CD4-positive, alpha-beta memory T cell (primary cell): ENCODE results near the gene CST6. TPM values are rescaled to one million over a fixed set of nuclear protein-coding genes. Genes with fewer than 3 reads are reported as not detected.
A peak's percentile ranks its signal among the peaks of the same experiment; 100 is the strongest.

Experiments
- CTCF ChIA-PET: fragments of 350-600 bp; sonication (Branson Sonifier 250); formaldehyde crosslinking; loops from one replicate; lab custom pipeline; 2021; ENCODE audit warnings: inconsistent platforms; ENCODE audit not compliant: partially characterized antibody; lab: Charles Lee
- POLR2A ChIA-PET: fragments of 350-600 bp; sonication (Branson Sonifier 250); formaldehyde crosslinking; loops from one replicate; lab custom pipeline; 2021; ENCODE audit not compliant: partially characterized antibody; lab: Charles Lee
- DNase-seq, 5 donors: peaks; one replicate each; pipeline versions ENCODE4 v3.0.0 to v3.0.0-alpha.2; 2020 to 2022; ENCODE audit warnings: mixed read lengths in 1 of 5
- H3K27ac ChIP-seq: one replicate; pipeline ENCODE4 v1.7.0; 2013; ENCODE audit warnings: low read depth, low read length
- H3K27me3 ChIP-seq: 2 replicates; pipeline ENCODE4 v1.7.0; 2013; ENCODE audit warnings: mild to moderate bottlenecking, low read length, moderate library complexity; ENCODE audit not compliant: insufficient read depth
- H3K36me3 ChIP-seq: 2 replicates; pipeline ENCODE4 v1.7.0; 2013; ENCODE audit warnings: mild to moderate bottlenecking, low read length, moderate library complexity; ENCODE audit not compliant: insufficient read depth
- H3K4me1 ChIP-seq: 2 replicates; pipeline ENCODE4 v1.7.0; 2013; ENCODE audit warnings: mild to moderate bottlenecking, low read length, moderate library complexity; ENCODE audit not compliant: insufficient read depth
- H3K4me3 ChIP-seq, 2 donors: one replicate each; pipeline ENCODE4 v1.7.0; 2013; ENCODE audit warnings: low read length in 2 of 2, mild to moderate bottlenecking in 1 of 2
- H3K9me3 ChIP-seq, 2 donors: one replicate each; pipeline ENCODE4 v1.7.0; 2013; ENCODE audit warnings: low read length in 2 of 2, control low read depth in 1 of 2; ENCODE audit not compliant: control insufficient read depth in 1 of 2
- H3K27ac Mint-ChIP-seq, 7 donors: one replicate each; pipeline ENCODE4 v1.8.0; 2020 to 2021; ENCODE audit warnings: mixed read lengths in 7 of 7, mild to moderate bottlenecking in 6 of 7, inconsistent platforms in 3 of 7, moderate library complexity in 3 of 7
- H3K27me3 Mint-ChIP-seq, 2 donors: one replicate each; pipeline ENCODE4 v1.8.0; 2020 to 2021; ENCODE audit warnings: mixed read lengths in 2 of 2
- H3K36me3 Mint-ChIP-seq, 2 donors: one replicate each; pipeline ENCODE4 v1.8.0; 2020 to 2021; ENCODE audit warnings: mixed read lengths in 2 of 2, inconsistent platforms in 1 of 2, mild to moderate bottlenecking in 1 of 2
- H3K4me1 Mint-ChIP-seq, 4 donors: one replicate each; pipeline ENCODE4 v1.8.0; 2020 to 2021; ENCODE audit warnings: mixed read lengths in 4 of 4, mild to moderate bottlenecking in 1 of 4
- H3K4me3 Mint-ChIP-seq, 8 donors: one replicate each; pipeline ENCODE4 v1.8.0; 2020 to 2021; ENCODE audit warnings: mixed read lengths in 8 of 8, mild to moderate bottlenecking in 7 of 8, moderate library complexity in 6 of 8, inconsistent platforms in 3 of 8
- H3K9me3 Mint-ChIP-seq, 8 donors: one replicate each; pipeline ENCODE4 v1.8.0; 2020 to 2021; ENCODE audit warnings: mixed read lengths in 8 of 8, mild to moderate bottlenecking in 5 of 8, inconsistent platforms in 3 of 8, moderate library complexity in 1 of 8
- intact Hi-C: fragments of 100-400 bp; cut with micrococcal nuclease; formaldehyde crosslinking; loops from one replicate; pipeline ENCODE4 v1.15.1; 2023
- polyA plus RNA-seq, 2 donors: library from polyadenylated mRNA; unstranded; fragments of 300-500 nt; fragmentation: Illumina TruSeq; gene quantifications; one replicate each; pipeline ENCODE4 v1.2.3, GENCODE V29; 2021
- total RNA-seq, 2 experiments: library from RNA; stranded (reverse); gene quantifications; one replicate each; pipeline ENCODE4 v1.2.3, GENCODE V29; 2021

The CST6 gene
- total and polyA plus RNA-seq, 4 experiments from 2014 or later: not detected

DNA sequence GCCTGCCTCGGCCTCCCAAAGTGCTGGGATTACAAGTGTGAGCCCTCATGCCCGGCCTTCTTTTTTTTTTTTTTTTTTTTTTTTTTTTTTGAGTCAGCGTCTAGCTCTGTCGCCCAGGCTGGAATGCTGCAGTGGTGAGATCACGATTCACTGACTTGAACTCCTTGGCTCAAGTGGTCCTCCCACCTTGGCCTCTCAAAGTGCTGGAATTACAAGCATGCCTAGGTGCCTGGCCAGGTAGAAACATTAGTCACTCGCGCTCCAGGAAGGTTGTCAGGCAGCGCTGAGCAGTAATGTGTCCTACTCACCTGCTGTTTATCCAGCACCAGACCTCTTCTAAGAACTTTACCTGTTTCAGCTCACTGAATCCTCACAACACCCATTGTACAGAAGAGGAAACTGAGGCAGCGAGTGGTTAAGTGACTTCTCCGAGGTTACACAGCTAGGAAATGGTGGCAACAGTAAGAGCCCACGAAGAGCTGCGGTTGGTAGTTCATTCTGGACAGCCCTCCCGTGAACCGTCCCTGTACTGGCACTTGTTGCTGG is 496 bp upstream of the CST6 start:
- H3K27ac Mint-ChIP-seq: no peak overlapping the region
- H3K4me3 Mint-ChIP-seq: no peak overlapping the region
- H3K27ac ChIP-seq: no peak overlapping the region
- H3K36me3 ChIP-seq: no peaks in the 10 kb centered on the region
- no peaks in the 10 kb centered on the region for H3K9me3 Mint-ChIP-seq
- H3K27me3 Mint-ChIP-seq: peaks cover 9 to 14% of the 10 kb centered on the region in 2 donors
- no peaks in the 10 kb centered on the region for H3K9me3 ChIP-seq
- no peak overlapping the region for H3K4me3 ChIP-seq
- no peak for DNase-seq
- no peaks in the 10 kb centered on the region for H3K36me3 Mint-ChIP-seq
- peaks cover 13% of the 10 kb centered on the region for H3K27me3 ChIP-seq
- intact Hi-C loops: no loop called here
- no peaks in the 10 kb centered on the region for H3K4me1 ChIP-seq
- peaks cover 0 to 5% (median 3%) of the 10 kb centered on the region in 4 donors for H3K4me1 Mint-ChIP-seq
- POLR2A ChIA-PET: no interaction called here
- CTCF ChIA-PET: interaction anchor here (2.7 to 3.7 kb wide), 2 partner anchors 11 to 34 kb away, joined by 9 to 16 read pairs; no protein-coding TSS in a partner anchor

DNA sequence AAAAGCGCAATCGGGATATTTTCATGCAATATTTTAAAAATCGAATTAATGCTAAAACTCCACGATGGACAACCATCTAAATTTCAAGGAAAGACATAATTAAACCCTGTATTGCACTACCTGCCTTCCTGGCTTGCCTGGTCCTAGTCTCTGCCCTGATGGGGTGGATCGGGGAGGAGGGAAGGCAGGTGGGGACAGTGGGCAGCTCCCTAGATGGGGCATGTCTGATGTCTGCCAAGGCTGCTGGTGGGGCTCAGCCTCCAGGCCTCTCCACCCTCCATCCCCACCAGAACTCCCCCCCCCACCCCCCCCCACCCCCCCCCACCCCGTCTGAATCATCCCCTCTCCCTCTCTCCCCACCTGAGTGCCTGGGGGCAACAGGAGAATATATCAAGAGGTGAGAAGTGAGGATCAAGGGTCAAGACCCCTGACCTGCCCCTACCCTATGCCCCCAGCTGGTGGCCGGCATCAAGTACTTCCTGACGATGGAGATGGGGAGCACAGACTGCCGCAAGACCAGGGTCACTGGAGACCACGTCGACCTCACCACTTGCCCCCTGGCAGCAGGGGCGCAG is 650 bp downstream of the CST6 start:
- Histone ChIP-seq H3K27ac (no peak overlapping the region), H3K27me3 (peaks cover 13% of the 10 kb centered on the region), H3K4me3 (no peak overlapping the region), H3K4me1 (no peaks in the 10 kb centered on the region), H3K36me3 (no peaks in the 10 kb centered on the region), H3K9me3 (no peaks in the 10 kb centered on the region)
- Mint-ChIP-seq H3K4me3 (peak overlapping the region in 1 of 8 donors; percentile 16), H3K4me1 (peaks cover 0 to 5% (median 3%) of the 10 kb centered on the region in 4 donors), H3K36me3 (no peaks in the 10 kb centered on the region), H3K27ac (no peak overlapping the region), H3K27me3 (peaks cover 9 to 14% of the 10 kb centered on the region in 2 donors), H3K9me3 (no peaks in the 10 kb centered on the region)
- no peak for DNase-seq
- ChIA-PET POLR2A (interaction anchor here (0.6 kb wide), 1 partner anchor 158 kb away, joined by 3 read pairs; no protein-coding TSS in a partner anchor), CTCF (interaction anchor here (0.6 to 3.7 kb wide), 3 partner anchors 10 to 164 kb away, joined by 3 to 16 read pairs (median 9); no protein-coding TSS in a partner anchor)
- intact Hi-C loops: no loop called here

DNA sequence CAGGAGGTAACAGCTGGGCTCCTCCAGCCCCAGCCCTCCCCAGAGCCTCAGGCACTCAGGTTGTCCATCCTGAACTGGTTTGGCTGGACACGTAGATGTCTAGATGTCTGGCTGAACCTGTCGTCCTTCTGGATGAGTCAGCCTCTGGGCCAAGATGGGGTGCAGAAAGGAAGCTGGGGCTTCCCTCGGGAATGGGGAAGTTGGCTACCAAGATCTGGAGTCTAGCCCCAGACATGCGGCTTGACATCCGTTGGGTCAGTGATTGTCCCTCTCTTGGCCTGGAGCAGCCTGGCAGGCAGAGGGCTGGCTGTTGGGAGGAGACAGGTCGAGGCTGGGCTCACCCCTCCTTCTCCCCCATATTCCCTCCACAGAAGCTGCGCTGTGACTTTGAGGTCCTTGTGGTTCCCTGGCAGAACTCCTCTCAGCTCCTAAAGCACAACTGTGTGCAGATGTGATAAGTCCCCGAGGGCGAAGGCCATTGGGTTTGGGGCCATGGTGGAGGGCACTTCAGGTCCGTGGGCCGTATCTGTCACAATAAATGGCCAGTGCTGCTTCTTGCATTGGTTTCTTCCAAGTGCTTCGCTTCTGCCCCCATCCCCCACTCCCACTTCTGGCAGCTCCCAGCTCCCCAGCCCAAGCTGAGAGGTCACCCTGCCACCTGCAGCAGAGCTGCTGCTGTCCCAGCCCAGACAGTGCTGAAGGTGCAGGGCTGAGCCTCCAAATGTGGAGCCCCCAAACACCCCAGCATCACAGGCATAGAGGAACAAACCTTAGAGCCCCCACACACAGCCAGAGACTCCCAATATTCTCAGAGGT is 1.3 kb downstream of the CST6 start:
- Mint-ChIP-seq H3K36me3 (no peaks in the 10 kb centered on the region), H3K9me3 (no peaks in the 10 kb centered on the region), H3K27me3 (peaks cover 9 to 14% of the 10 kb centered on the region in 2 donors), H3K27ac (no peak overlapping the region), H3K4me1 (peaks cover 0 to 5% (median 2%) of the 10 kb centered on the region in 4 donors), H3K4me3 (no peak overlapping the region)
- Histone ChIP-seq H3K4me3 (no peak overlapping the region), H3K27me3 (peaks cover 13% of the 10 kb centered on the region), H3K36me3 (no peaks in the 10 kb centered on the region), H3K4me1 (no peaks in the 10 kb centered on the region), H3K9me3 (no peaks in the 10 kb centered on the region), H3K27ac (no peak overlapping the region)
- POLR2A ChIA-PET: no interaction called here
- intact Hi-C loops: no loop called here
- no peak for DNase-seq
- CTCF ChIA-PET: interaction anchor here (0.6 to 3.7 kb wide), 3 partner anchors 10 to 165 kb away, joined by 3 to 16 read pairs (median 9); no protein-coding TSS in a partner anchor

DNA sequence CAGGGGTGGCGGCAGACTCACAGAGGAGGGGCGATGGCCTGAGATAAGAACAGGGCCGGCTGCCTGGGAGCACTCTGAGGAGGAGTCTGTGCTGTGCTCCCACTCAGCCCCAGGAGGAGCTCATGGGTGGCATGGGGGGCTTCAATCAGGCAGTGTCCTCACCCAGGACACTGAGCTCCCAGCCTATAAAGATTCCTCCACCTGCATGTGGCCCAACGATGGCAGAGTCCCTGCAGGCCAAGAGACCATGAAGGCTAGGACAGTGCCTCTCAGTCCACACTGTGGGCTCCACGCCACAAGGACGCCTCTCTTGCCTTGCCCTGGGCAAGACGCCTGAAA is 1.9 kb downstream of the CST6 start:
- Mint-ChIP-seq H3K9me3 (no peaks in the 10 kb centered on the region), H3K4me1 (peaks cover 0 to 5% (median 2%) of the 10 kb centered on the region in 4 donors), H3K36me3 (no peaks in the 10 kb centered on the region), H3K27ac (no peak overlapping the region), H3K4me3 (no peak overlapping the region), H3K27me3 (peaks cover 9 to 14% of the 10 kb centered on the region in 2 donors)
- ChIA-PET POLR2A (no interaction called here), CTCF (interaction anchor here (0.6 to 3.7 kb wide), 3 partner anchors 9 to 308 kb away, joined by 3 to 16 read pairs (median 9); no protein-coding TSS in a partner anchor)
- DNase-seq: no peak
- H3K36me3 ChIP-seq: no peaks in the 10 kb centered on the region
- intact Hi-C loops: no loop called here
- H3K4me3 ChIP-seq: no peak overlapping the region
- H3K9me3 ChIP-seq: no peaks in the 10 kb centered on the region
- no peak overlapping the region for H3K27ac ChIP-seq
- H3K27me3 ChIP-seq: peaks cover 13% of the 10 kb centered on the region
- H3K4me1 ChIP-seq: no peaks in the 10 kb centered on the region

DNA sequence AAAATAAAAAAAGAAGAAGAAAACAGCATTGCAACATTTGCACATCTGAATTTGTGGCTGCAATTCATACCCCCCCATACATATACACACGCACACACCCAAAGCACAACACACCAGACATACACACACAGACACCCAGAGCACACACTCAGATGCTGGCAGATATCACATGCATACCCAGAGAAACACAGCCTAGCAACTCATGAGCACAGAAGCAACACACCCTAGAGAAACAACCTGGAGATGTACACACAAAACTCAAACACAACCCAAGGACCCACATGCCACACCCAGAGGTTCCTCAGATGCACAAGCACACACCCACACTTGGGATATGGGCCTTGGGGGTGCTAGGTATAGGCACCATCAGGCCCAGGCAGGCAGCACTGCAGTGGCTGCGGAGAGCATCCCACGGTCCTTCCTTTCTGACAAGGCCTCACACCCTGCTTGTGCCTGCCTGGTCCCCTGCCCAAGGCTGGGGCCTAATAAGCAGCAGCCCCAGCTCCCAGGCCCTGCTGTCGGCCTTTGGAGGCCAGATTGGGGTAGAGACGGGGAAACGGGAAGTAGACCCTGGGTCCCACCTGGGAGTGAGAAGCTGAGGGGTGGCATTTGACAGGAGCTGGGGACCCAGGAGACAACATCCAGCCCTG is 3.1 kb downstream of the CST6 start:
- Histone ChIP-seq H3K4me3 (no peak overlapping the region), H3K27me3 (peaks cover 13% of the 10 kb centered on the region), H3K9me3 (no peaks in the 10 kb centered on the region), H3K27ac (no peak overlapping the region), H3K36me3 (no peaks in the 10 kb centered on the region), H3K4me1 (no peaks in the 10 kb centered on the region)
- H3K9me3 Mint-ChIP-seq: no peaks in the 10 kb centered on the region
- intact Hi-C loops: no loop called here
- POLR2A ChIA-PET: no interaction called here
- peaks cover 0 to 5% (median 2%) of the 10 kb centered on the region in 4 donors for H3K4me1 Mint-ChIP-seq
- H3K27me3 Mint-ChIP-seq: peaks cover 9 to 14% of the 10 kb centered on the region in 2 donors
- no peak overlapping the region for H3K4me3 Mint-ChIP-seq
- peak overlapping the region in 1 of 7 donors; percentile 38 for H3K27ac Mint-ChIP-seq
- CTCF ChIA-PET: no interaction called here
- no peaks in the 10 kb centered on the region for H3K36me3 Mint-ChIP-seq
- no peak for DNase-seq

DNA sequence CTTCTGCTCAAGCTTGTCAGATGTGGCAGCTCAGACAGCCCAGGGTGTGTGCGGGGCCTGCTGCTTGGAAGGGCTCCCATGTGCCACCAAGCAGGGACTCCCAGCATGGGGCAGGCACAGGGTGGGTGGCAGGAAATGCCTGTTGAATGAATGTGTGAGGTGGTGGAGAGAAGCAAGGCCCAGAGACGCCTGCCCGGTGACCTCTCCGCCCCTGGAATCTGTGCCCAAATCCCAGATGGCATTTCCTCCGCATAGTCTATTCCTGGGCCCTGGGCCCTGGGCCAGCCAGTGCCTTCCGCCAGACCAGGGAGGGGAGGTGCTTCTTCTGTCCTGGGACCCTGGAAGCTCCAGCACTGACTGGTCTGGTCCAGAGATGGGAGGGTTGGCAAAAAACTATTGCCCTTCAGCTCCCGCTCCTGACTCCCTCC is 3.7 kb downstream of the CST6 start:
- Mint-ChIP-seq H3K27ac (no peak overlapping the region), H3K27me3 (peaks cover 5 to 11% of the 10 kb centered on the region in 2 donors), H3K4me1 (peaks cover 0 to 5% (median 1%) of the 10 kb centered on the region in 4 donors), H3K36me3 (no peaks in the 10 kb centered on the region), H3K4me3 (no peak overlapping the region), H3K9me3 (no peaks in the 10 kb centered on the region)
- ChIA-PET POLR2A (no interaction called here), CTCF (no interaction called here)
- DNase-seq: no peak
- Histone ChIP-seq H3K4me3 (no peak overlapping the region), H3K4me1 (no peaks in the 10 kb centered on the region), H3K36me3 (no peaks in the 10 kb centered on the region), H3K27me3 (peaks cover 13% of the 10 kb centered on the region), H3K27ac (no peak overlapping the region), H3K9me3 (no peaks in the 10 kb centered on the region)
- intact Hi-C loops: no loop called here
